ENCODE results near the gene NOVA2. TPM values are rescaled to one million over a fixed set of nuclear protein-coding genes. Genes with fewer than 3 reads are reported as not detected.
A peak's percentile ranks its signal among the peaks of the same experiment; 100 is the strongest.

Gene NOVA2
- under 1 TPM in 1 of 2 donors, not detected in 1; 0.03 TPM for total RNA-seq

- ATAC-seq (replicated peaks): peak; percentile 66
- Mint-ChIP-seq H3K27ac (no peak within 1 kb of the TSS), H3K36me3 (ENCODE audit: low read depth) (no peaks in the 10 kb centered on the region), H3K27me3 (peaks cover 49% of the 10 kb centered on the region), H3K9me3 (no peaks in the 10 kb centered on the region), H3K4me1 (peaks cover 12% of the 10 kb centered on the region), H3K4me3 (peak within 1 kb of the TSS; percentile 23)
Measured at GRCh38 chr19:45973553-45974338, at the start of gene NOVA2. TSS of gene NOVA2 (minus strand) at chr19:45973865. CDS start at chr19:45973351, 514 bp downstream.

- H3K4me3 Mint-ChIP-seq: no peak overlapping the region
- H3K36me3 Mint-ChIP-seq (ENCODE audit: low read depth): no peaks in the 10 kb centered on the region
- H3K27ac Mint-ChIP-seq: no peak overlapping the region
- H3K4me1 Mint-ChIP-seq: peaks cover 9% of the 10 kb centered on the region
- ATAC-seq (replicated peaks): no peak
- H3K27me3 Mint-ChIP-seq: peaks cover 5% of the 10 kb centered on the region
- H3K9me3 Mint-ChIP-seq: no peaks in the 10 kb centered on the region
Measured at GRCh38 chr19:46023311-46023779, 49.7 kb upstream of the NOVA2 start.

DNA sequence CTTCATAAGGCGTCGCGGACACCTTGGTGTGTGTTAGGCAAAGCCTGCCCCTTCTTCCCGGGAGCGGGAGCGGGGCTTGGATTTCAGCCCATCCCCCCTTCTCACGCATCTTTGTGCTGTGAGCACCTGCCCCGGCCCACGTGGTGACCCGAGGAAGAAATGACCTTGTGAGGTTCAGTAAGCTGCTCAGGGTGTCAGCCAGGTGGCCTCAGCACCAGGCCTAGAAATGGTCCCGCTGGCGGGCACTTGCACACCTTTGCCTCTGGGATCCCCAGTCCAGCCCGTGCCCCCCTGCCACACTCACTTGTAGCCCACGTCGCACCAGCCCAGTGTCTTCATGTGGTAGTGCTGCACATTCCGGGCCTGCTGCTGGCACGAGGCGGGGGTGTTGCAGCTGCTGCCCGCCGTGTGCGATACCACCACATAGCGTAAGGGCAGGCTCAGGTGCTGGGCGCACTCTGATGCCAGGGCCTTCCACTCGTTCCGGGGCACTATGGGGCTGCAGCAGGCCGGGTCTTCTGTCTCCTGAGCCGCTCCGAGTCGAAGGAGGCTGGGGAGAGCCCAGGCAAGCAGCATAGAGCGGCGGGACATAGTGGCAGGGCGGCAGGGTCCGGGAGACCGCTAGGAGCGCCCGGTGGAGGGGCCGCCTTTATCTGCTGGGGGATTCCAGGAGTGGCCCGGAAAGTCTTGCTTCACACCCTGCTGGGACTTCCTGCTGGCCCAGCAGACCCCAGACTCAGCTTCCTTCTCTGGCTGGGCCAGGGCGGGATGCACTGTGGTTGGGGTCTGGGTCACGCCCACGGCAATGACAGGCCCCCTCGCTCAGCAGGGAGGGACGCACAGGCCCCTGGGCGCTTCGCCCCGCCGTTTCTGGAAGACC is 49.0 kb upstream of the NOVA2 start, which contains the start of gene PGLYRP1:
Gene PGLYRP1, minus strand, starts transcription at position 623 of the 880 bp plus-strand sequence. Its CDS starts 32 bp downstream, at position 591.
- Mint-ChIP-seq H3K9me3 (no peaks in the 10 kb centered on the region), H3K4me1 (peaks cover 9% of the 10 kb centered on the region)
- no peak for ATAC-seq (replicated peaks)

GRCh38 chr19:46022061-46022430 is 48.4 kb upstream of the NOVA2 start:
- no peaks in the 10 kb centered on the region for H3K36me3 Mint-ChIP-seq (ENCODE audit: low read depth)
- no peak overlapping the region for H3K27ac Mint-ChIP-seq
- peaks cover 9% of the 10 kb centered on the region for H3K4me1 Mint-ChIP-seq
- H3K27me3 Mint-ChIP-seq: peaks cover 5% of the 10 kb centered on the region
- no peak overlapping the region for H3K4me3 Mint-ChIP-seq
- no peaks in the 10 kb centered on the region for H3K9me3 Mint-ChIP-seq
- ATAC-seq (replicated peaks): no peak

More for the DNA sequence above, 49.0 kb upstream of the NOVA2 start, which contains the start of gene PGLYRP1:
- Mint-ChIP-seq H3K4me3 (no peak within 1 kb of the TSS), H3K27ac (no peak within 1 kb of the TSS), H3K27me3 (peaks cover 5% of the 10 kb centered on the region), H3K36me3 (ENCODE audit: low read depth) (no peaks in the 10 kb centered on the region)

- Mint-ChIP-seq H3K4me1 (peaks cover 7% of the 10 kb centered on the region), H3K27ac (no peak overlapping the region), H3K27me3 (peaks cover 5% of the 10 kb centered on the region), H3K36me3 (ENCODE audit: low read depth) (no peaks in the 10 kb centered on the region), H3K9me3 (no peaks in the 10 kb centered on the region), H3K4me3 (no peak overlapping the region)
- ATAC-seq (replicated peaks): no peak
Measured at GRCh38 chr19:46021531-46022041, 47.9 kb upstream of the NOVA2 start.

GRCh38 chr19:46020819-46021125 is 47.1 kb upstream of the NOVA2 start:
- Mint-ChIP-seq H3K4me3 (no peak overlapping the region), H3K4me1 (peaks cover 5% of the 10 kb centered on the region)
- no peak for ATAC-seq (replicated peaks)

GRCh38 chr19:46019270-46019669 is 45.6 kb upstream of the NOVA2 start:
- Mint-ChIP-seq H3K4me1 (peaks cover 13% of the 10 kb centered on the region), H3K27ac (no peak overlapping the region), H3K4me3 (no peak overlapping the region)

More at GRCh38 chr19:46020819-46021125, 47.1 kb upstream of the NOVA2 start:
- H3K27me3 Mint-ChIP-seq: peaks cover 6% of the 10 kb centered on the region
- H3K27ac Mint-ChIP-seq: no peak overlapping the region
- H3K36me3 Mint-ChIP-seq (ENCODE audit: low read depth): no peaks in the 10 kb centered on the region
- no peaks in the 10 kb centered on the region for H3K9me3 Mint-ChIP-seq

DNA sequence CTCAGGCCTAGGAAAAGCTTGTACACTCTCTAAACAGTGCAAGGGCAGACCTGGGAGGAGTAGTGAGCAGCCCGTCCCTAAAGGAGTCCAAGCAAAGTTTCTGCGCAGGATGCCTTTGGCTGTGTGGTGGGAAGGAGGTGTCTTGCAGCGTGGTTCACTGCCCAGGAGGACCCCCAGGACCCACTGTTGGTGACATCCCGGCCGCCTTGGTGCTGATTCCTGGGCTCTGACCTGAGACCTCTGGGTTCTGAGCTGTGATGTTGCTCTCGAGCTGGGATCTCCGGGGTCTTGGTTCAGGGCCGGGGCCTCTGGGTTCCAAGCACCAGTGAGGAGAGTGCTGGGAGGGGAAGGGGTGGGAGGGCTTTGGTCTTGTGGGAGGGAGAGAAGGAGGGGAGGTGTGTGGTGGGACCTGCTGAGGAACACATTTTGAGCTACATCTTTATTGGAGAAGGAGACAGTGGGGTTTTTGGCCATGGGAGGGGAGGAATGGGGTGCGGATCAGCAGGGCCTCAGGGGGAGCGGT is 45.1 kb upstream of the NOVA2 start:
- peaks cover 8% of the 10 kb centered on the region for H3K27me3 Mint-ChIP-seq
- ATAC-seq (replicated peaks): no peak
- H3K9me3 Mint-ChIP-seq: no peaks in the 10 kb centered on the region

More at GRCh38 chr19:46019270-46019669, 45.6 kb upstream of the NOVA2 start:
- Mint-ChIP-seq H3K27me3 (peaks cover 13% of the 10 kb centered on the region), H3K36me3 (ENCODE audit: low read depth) (peaks cover 5% of the 10 kb centered on the region), H3K9me3 (no peaks in the 10 kb centered on the region)
- ATAC-seq (replicated peaks): no peak

GRCh38 chr19:46017874-46018675 is 44.4 kb upstream of the NOVA2 start:
- peaks cover 13% of the 10 kb centered on the region for H3K4me1 Mint-ChIP-seq
- H3K4me3 Mint-ChIP-seq: no peak overlapping the region
- peaks cover 8% of the 10 kb centered on the region for H3K36me3 Mint-ChIP-seq (ENCODE audit: low read depth)
- no peak overlapping the region for H3K27ac Mint-ChIP-seq
- no peaks in the 10 kb centered on the region for H3K9me3 Mint-ChIP-seq
- no peak for ATAC-seq (replicated peaks)
- peaks cover 7% of the 10 kb centered on the region for H3K27me3 Mint-ChIP-seq

More for the DNA sequence above, 45.1 kb upstream of the NOVA2 start:
- H3K27ac Mint-ChIP-seq: no peak overlapping the region
- H3K4me1 Mint-ChIP-seq: peaks cover 13% of the 10 kb centered on the region
- no peak overlapping the region for H3K4me3 Mint-ChIP-seq
- H3K36me3 Mint-ChIP-seq (ENCODE audit: low read depth): peaks cover 8% of the 10 kb centered on the region

GRCh38 chr19:46017095-46017429 is 43.4 kb upstream of the NOVA2 start:
- Mint-ChIP-seq H3K9me3 (no peaks in the 10 kb centered on the region), H3K27me3 (peaks cover 7% of the 10 kb centered on the region), H3K4me1 (peaks cover 13% of the 10 kb centered on the region), H3K4me3 (peak overlapping the region; percentile 87), H3K27ac (no peak overlapping the region), H3K36me3 (ENCODE audit: low read depth) (peaks cover 8% of the 10 kb centered on the region)
- ATAC-seq (replicated peaks): no peak

DNA sequence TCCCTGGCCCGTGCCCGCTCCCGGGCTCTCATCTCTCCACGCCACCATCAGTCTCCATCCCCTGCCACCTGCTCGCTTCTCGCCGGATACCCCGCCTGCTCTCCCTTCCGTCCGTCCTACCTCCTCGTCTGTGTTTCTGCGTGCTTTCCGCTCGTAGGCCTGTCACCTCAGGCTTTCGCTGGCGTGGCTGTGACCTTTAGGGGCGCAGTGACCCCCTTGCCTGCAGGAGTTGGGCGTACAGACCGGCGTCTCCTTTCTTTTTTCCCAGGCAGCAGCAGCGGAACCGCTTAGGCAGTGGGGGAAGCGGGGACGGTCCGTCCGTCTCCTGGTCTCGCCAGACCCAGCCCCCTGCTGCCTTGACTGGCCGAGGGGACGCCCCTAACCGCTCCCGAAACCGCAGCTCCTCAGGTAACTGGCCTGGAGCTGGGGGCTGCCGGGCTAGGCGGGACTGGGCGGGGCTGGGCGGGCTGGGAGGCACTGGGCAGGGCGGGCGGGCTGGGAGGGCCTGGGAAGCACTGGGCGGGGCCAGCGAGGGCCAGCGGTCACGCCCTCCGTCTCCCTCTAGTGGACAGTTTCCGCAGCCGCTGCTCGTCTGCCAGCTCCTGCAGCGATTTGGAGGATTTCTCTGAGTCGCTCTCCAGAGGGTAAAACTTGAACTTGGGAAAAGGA is 42.9 kb upstream of the NOVA2 start:
- peak overlapping the region; percentile 87 for H3K4me3 Mint-ChIP-seq
- H3K27me3 Mint-ChIP-seq: peaks cover 7% of the 10 kb centered on the region
- H3K27ac Mint-ChIP-seq: no peak overlapping the region
- H3K36me3 Mint-ChIP-seq (ENCODE audit: low read depth): peaks cover 10% of the 10 kb centered on the region
- H3K9me3 Mint-ChIP-seq: no peaks in the 10 kb centered on the region
- peaks cover 13% of the 10 kb centered on the region for H3K4me1 Mint-ChIP-seq
- ATAC-seq (replicated peaks): peak; percentile 78

GRCh38 chr19:46015687-46016425 is 42.2 kb upstream of the NOVA2 start:
- Mint-ChIP-seq H3K9me3 (no peaks in the 10 kb centered on the region), H3K4me3 (peak overlapping the region; percentile 87), H3K27ac (no peak overlapping the region), H3K27me3 (peaks cover 7% of the 10 kb centered on the region), H3K4me1 (peaks cover 13% of the 10 kb centered on the region), H3K36me3 (ENCODE audit: low read depth) (peaks cover 13% of the 10 kb centered on the region)
- ATAC-seq (replicated peaks): peak; percentile 40
